CMK (cell line): ENCODE results near the gene WNT16.
"Not testable (repeated sequence)": the region's sequence is repeated elsewhere in the genome, so short reads cannot be mapped to it uniquely, and the experiment has no call there.

Source experiments
- DNase-seq: peaks from one replicate; pipeline ENCODE4 v3.0.0-alpha.2; 2010; ENCODE audit warnings: low read depth

WNT16 gene

GRCh38 chr7:121306565-121306964 lies 22.2 kb upstream of the WNT16 start:
- no peak for DNase-seq

- DNase-seq: no peak
Measured at GRCh38 chr7:121307021-121307574, 21.7 kb upstream of the WNT16 start.

GRCh38 chr7:121313220-121313792 lies 15.5 kb upstream of the WNT16 start:
- DNase-seq: no peak

GRCh38 chr7:121313793-121314676 lies 14.8 kb upstream of the WNT16 start:
- no peak for DNase-seq

- DNase-seq: not testable (repeated sequence)
Measured at GRCh38 chr7:121315170-121315569, 13.6 kb upstream of the WNT16 start.

GRCh38 chr7:121322460-121322859 lies 6.3 kb upstream of the WNT16 start:
- DNase-seq: no peak

GRCh38 chr7:121323515-121324302 lies 5.1 kb upstream of the WNT16 start:
- DNase-seq: no peak

GRCh38 chr7:121327671-121328070 lies 1.1 kb upstream of the WNT16 start:
- DNase-seq: no peak

- DNase-seq: no peak
Measured at GRCh38 chr7:121329191-121330052, 622 bp downstream of the WNT16 start.

- no peak for DNase-seq
Measured at GRCh38 chr7:121330053-121330833, 1.4 kb downstream of the WNT16 start.

GRCh38 chr7:121331048-121331447 lies 2.2 kb downstream of the WNT16 start:
- no peak for DNase-seq

GRCh38 chr7:121331574-121331973 lies 2.8 kb downstream of the WNT16 start:
- DNase-seq: no peak

- no peak for DNase-seq
Measured at GRCh38 chr7:121334376-121334775, 5.6 kb downstream of the WNT16 start.

GRCh38 chr7:121334875-121335648 lies 6.3 kb downstream of the WNT16 start:
- DNase-seq: no peak

- DNase-seq: no peak
Measured at GRCh38 chr7:121336579-121336978, 7.8 kb downstream of the WNT16 start.

GRCh38 chr7:121337398-121337797 lies 8.6 kb downstream of the WNT16 start:
- no peak for DNase-seq

GRCh38 chr7:121339082-121339481 lies 10.3 kb downstream of the WNT16 start:
- DNase-seq: no peak

GRCh38 chr7:121341933-121342332 lies 13.1 kb downstream of the WNT16 start:
- no peak for DNase-seq

GRCh38 chr7:121342631-121343030 lies 13.8 kb downstream of the WNT16 start:
- no peak for DNase-seq

GRCh38 chr7:121343302-121343701 lies 14.5 kb downstream of the WNT16 start:
- no peak for DNase-seq
